Mesodermal cell (in vitro differentiated cells): ENCODE measurements around the gene ADAMTS2.

ENCODE experiments used
- H3K27ac ChIP-seq: 2 replicates; pipeline ENCODE4 v1.7.0; 2013; ENCODE audit warnings: mild to moderate bottlenecking, low read depth, low read length, moderate library complexity; ENCODE audit not compliant: severe bottlenecking
- H3K36me3 ChIP-seq: 2 replicates; pipeline ENCODE4 v1.7.1; 2013; ENCODE audit warnings: mild to moderate bottlenecking, low read length, moderate library complexity; ENCODE audit not compliant: control insufficient read depth, insufficient read depth
- H3K4me1 ChIP-seq: one replicate; pipeline ENCODE4 v1.7.1; 2013; ENCODE audit warnings: mild to moderate bottlenecking, low read length; ENCODE audit not compliant: insufficient read depth, control insufficient read depth, poor library complexity, severe bottlenecking
- H3K4me3 ChIP-seq: 2 replicates; pipeline ENCODE4 v1.7.0; 2013; ENCODE audit warnings: low read length, control low read depth, mild to moderate bottlenecking; ENCODE audit not compliant: insufficient read depth, poor library complexity, severe bottlenecking; ENCODE audit errors: extremely low read depth
- H3K9me3 ChIP-seq: 2 replicates; pipeline ENCODE4 v1.7.1; 2013; ENCODE audit warnings: mild to moderate bottlenecking, low read length, moderate library complexity; ENCODE audit not compliant: control insufficient read depth
- WGBS, 2 experiments: methylation state at CpG; one replicate each; pipeline ENCODE4 v1.1.5; 2013; ENCODE audit warnings: missing lambda C conversion rate in 2 of 2; ENCODE audit not compliant: insufficient coverage in 2 of 2; 5-methylcytosine and 5-hydroxymethylcytosine counted together

The ADAMTS2 gene

DNA sequence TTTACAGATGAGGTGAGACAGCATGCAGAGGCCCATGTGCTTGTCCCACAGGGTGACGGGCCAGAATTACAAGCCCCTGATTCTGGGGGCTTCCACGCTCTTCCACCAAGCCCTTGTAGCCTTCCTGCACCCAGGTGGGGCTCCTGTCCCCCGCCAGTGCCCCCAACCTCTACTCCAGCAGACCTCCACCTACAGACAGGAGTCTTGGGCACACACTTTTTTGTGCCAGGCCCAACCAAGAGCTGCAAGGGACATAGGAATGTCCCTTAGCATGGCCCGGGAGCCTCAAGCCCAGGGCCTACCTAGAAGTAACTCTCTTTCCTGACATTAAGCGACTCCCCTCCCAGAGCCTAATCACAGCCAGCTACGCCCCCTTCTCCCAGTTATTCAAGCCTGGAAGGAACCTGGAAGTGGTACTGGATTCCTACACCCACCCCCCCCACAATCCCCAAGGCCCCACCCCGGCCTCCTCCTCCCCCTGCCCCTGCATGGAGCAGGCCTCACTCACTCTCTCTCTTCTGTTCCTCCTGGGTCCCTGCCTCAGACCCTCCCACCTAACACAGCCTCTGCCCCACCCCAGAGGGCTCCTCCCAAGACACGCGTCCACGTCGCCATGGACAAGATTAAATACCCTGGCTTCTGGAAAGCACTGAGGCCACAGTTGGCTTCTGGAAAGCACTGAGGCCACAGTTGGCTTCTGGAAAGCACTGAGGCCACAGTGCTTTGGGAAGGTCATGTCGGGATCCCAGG is 30.5 kb downstream of the ADAMTS2 start:
- H3K4me1 ChIP-seq = no peaks in the 10 kb centered on the region
- no peak overlapping the region for H3K4me3 ChIP-seq
- H3K27ac ChIP-seq = no peak overlapping the region
- 92 to 96% methylated on average over 7 to 11 of the region's 12 CpGs for WGBS, 2 experiments
- H3K9me3 ChIP-seq = no peaks in the 10 kb centered on the region
- H3K36me3 ChIP-seq = no peaks in the 10 kb centered on the region

DNA sequence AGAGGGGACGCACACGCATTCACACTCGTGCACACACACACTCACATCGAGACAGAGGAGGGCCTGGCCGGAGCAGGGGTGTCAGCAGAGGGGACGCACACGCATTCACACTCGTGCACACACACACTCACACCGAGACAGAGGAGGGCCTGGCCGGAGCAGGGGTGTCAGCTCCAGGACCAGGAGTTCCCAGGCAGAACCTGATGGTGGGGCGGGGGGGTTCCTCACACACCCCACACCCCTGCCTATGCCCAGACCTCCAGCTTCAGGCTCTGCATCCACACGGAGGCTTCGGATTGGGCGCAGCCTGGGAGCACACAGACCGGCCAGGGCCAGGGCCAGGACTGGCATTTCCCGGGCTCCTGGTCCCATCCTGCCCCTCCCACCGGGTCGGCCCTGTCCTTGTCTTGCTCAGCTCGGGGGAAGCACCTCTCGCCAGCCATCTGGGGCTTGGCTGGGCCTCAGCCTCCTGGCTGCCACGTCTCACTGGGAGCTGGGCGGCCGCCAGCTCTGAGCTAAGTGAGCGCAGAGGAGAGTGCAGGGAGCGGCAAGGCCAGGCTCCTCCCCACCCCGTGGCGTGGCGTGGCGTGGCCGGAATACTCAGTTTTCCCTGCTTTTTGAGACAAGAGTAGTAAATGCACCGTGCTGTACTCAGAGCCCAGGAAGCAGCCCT is 31.3 kb downstream of the ADAMTS2 start:
- Histone ChIP-seq H3K9me3 (no peaks in the 10 kb centered on the region), H3K27ac (no peak overlapping the region), H3K4me1 (no peaks in the 10 kb centered on the region), H3K4me3 (no peak overlapping the region), H3K36me3 (no peaks in the 10 kb centered on the region)
- 93 to 94% methylated on average over 20 to 29 of the region's 31 CpGs for WGBS, 2 experiments

GRCh38 chr5:179312557-179313235 is 32.6 kb downstream of the ADAMTS2 start:
- no peaks in the 10 kb centered on the region for H3K9me3 ChIP-seq
- no peaks in the 10 kb centered on the region for H3K4me1 ChIP-seq
- 89 to 96% methylated on average over 11 to 13 of the region's 17 CpGs for WGBS, 2 experiments
- no peak overlapping the region for H3K27ac ChIP-seq
- no peak overlapping the region for H3K4me3 ChIP-seq
- no peaks in the 10 kb centered on the region for H3K36me3 ChIP-seq

DNA sequence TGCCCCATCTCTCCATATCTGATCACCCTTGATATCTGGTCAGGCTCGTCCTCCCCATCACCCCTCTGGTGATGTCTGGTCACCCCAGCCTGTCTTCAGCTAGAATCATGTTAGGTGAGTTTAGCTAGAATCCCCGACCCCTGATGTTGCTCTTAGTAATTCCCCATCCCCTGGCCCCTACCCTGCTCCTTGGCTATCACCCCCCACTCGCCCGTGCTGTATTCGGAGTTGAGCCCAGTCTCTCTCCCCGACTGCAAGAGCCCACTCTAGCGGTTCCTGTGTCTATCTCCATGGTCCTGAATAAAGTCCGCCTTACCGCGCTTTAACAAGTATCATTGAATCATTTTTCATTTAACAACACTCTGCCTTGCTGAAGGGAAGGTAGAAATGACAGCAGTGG is 33.7 kb downstream of the ADAMTS2 start:
- Histone ChIP-seq H3K4me3 (no peak overlapping the region), H3K9me3 (no peaks in the 10 kb centered on the region), H3K36me3 (no peaks in the 10 kb centered on the region), H3K27ac (no peak overlapping the region), H3K4me1 (no peaks in the 10 kb centered on the region)
- 93 to 94% methylated on average over 4 to 6 of the region's 10 CpGs for WGBS, 2 experiments

DNA sequence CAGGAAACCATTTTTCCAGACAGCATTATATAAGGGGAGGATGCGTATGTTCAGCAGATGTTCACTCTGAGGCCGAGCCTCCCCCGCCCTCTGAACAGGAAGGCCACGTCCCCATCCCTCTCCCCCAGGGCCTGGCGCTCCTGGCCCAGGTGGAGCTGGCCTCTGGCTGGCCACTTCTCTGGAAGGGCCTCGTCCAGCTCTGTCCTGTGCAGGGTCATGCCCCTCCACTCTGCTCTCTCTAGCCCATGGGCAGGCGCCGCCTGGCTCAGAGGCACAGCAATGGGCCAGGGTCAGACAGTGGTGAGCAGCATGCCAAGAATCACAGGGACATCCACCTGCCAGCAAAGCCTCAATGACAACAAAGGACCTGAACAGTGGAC is 34.2 kb downstream of the ADAMTS2 start:
- Histone ChIP-seq H3K36me3 (no peaks in the 10 kb centered on the region), H3K9me3 (no peaks in the 10 kb centered on the region), H3K4me1 (no peaks in the 10 kb centered on the region), H3K27ac (no peak overlapping the region), H3K4me3 (no peak overlapping the region)
- WGBS, 2 experiments = 93 to 96% methylated on average over 4 to 6 of the region's 8 CpGs

- 96 to 100% methylated on average over 3 to 4 of the region's 9 CpGs for WGBS, 2 experiments
- no peaks in the 10 kb centered on the region for H3K36me3 ChIP-seq
- H3K27ac ChIP-seq = no peak overlapping the region
- H3K9me3 ChIP-seq = no peaks in the 10 kb centered on the region
- no peaks in the 10 kb centered on the region for H3K4me1 ChIP-seq
- no peak overlapping the region for H3K4me3 ChIP-seq
Observed at GRCh38 chr5:179310439-179311090, 34.7 kb downstream of the ADAMTS2 start.

DNA sequence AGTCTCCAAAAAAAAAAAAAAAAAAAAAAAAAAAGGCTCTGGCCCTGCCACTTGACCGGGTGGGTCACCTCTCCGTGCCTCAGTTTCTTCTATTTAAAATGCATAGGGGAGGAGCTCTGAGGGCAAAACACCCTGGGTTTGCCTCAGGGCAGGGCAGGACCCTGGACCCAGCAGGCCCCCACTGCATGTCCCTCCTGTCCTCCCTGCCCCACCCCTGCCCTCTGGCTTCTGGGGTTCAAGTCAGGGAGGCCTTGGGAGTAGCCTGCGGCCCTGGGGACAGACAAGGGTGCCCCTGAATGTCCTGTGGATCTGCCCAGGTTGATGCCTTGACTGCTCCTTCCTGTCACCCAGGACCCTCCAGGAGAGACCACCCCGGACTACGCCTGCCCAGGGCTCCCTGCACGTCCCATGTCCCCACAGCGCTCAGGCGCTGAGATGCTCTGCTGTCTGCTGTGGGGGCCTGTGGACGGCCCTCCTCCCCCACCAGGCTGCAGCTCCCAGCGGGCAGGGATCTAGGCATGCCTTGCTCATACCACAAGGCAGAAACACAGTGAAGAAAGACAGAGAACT is 35.4 kb downstream of the ADAMTS2 start:
- Histone ChIP-seq H3K36me3 (no peaks in the 10 kb centered on the region), H3K4me3 (no peak overlapping the region), H3K9me3 (peaks cover 4% of the 10 kb centered on the region), H3K4me1 (no peaks in the 10 kb centered on the region), H3K27ac (no peak overlapping the region)
- WGBS, 2 experiments = 89 to 94% methylated on average over 6 to 8 of the region's 10 CpGs

GRCh38 chr5:179309383-179309670 is 35.9 kb downstream of the ADAMTS2 start:
- WGBS, 2 experiments = 86 to 90% methylated on average over 7 of the region's 7 CpGs
- H3K27ac ChIP-seq = no peak overlapping the region

GRCh38 chr5:179308563-179309382 is 36.5 kb downstream of the ADAMTS2 start:
- peaks cover 7% of the 10 kb centered on the region for H3K9me3 ChIP-seq
- H3K4me3 ChIP-seq = no peak overlapping the region
- H3K27ac ChIP-seq = no peak overlapping the region
- 93 to 96% methylated on average over 11 of the region's 13 CpGs for WGBS, 2 experiments
- no peaks in the 10 kb centered on the region for H3K4me1 ChIP-seq
- H3K36me3 ChIP-seq = no peaks in the 10 kb centered on the region

More at GRCh38 chr5:179309383-179309670, 35.9 kb downstream of the ADAMTS2 start:
- Histone ChIP-seq H3K9me3 (peaks cover 7% of the 10 kb centered on the region), H3K4me1 (no peaks in the 10 kb centered on the region), H3K4me3 (no peak overlapping the region), H3K36me3 (no peaks in the 10 kb centered on the region)

- Histone ChIP-seq H3K4me1 (no peaks in the 10 kb centered on the region), H3K27ac (no peak overlapping the region), H3K36me3 (no peaks in the 10 kb centered on the region), H3K9me3 (peaks cover 7% of the 10 kb centered on the region), H3K4me3 (no peak overlapping the region)
- 88 to 90% methylated on average over 17 to 20 of the region's 24 CpGs for WGBS, 2 experiments
Observed at GRCh38 chr5:179307931-179308471, 37.3 kb downstream of the ADAMTS2 start.
